Mesothelial cell of epicardium (in vitro differentiated cells): Measurements from ENCODE around the gene DPP7. TPM values are rescaled to one million over a fixed set of nuclear protein-coding genes. Genes with fewer than 3 reads are reported as not detected.
A peak's percentile ranks its signal among the peaks of the same experiment; 100 is the strongest.
"Not testable (repeated sequence)": the region's sequence is repeated elsewhere in the genome, so short reads cannot be mapped to it uniquely, and the experiment has no call there.

Experiments used
- DNase-seq, 2 experiments: peaks; one replicate each; pipeline ENCODE4 v3.0.0; 2021; ENCODE audit warnings: low spot score in 2 of 2; ENCODE audit not compliant: unreplicated experiment in 2 of 2
- H3K27ac Mint-ChIP-seq: 2 replicates; pipeline ENCODE4 v1.8.0; 2021; ENCODE audit warnings: mixed read lengths
- H3K27me3 Mint-ChIP-seq: 2 replicates; pipeline ENCODE4 v1.8.0; 2021; ENCODE audit warnings: low read depth, mixed read lengths
- H3K36me3 Mint-ChIP-seq: 2 replicates; pipeline ENCODE4 v1.8.0; 2021; ENCODE audit warnings: mixed read lengths
- H3K4me1 Mint-ChIP-seq: 2 replicates; pipeline ENCODE4 v1.8.0; 2021; ENCODE audit warnings: mixed read lengths
- H3K4me3 Mint-ChIP-seq: 2 replicates; pipeline ENCODE4 v1.8.0; 2021; ENCODE audit warnings: mild to moderate bottlenecking, moderate library complexity, mixed read lengths
- H3K9me3 Mint-ChIP-seq: 2 replicates; pipeline ENCODE4 v1.8.0; 2021; ENCODE audit warnings: mixed read lengths
- total RNA-seq: library from RNA; stranded (reverse); gene quantifications from 3 replicates; pipeline ENCODE4 v1.2.1, GENCODE V29; 2021
- TF ChIP-seq, protein P1 (sequence below): fragments of 200-600 bp; sonication (generic); IDR thresholded peaks from one replicate; pipeline ENCODE4 v1.5.0; 2021; ENCODE audit warnings: antibody characterized with exemption; ENCODE audit not compliant: unreplicated experiment

DPP7 gene
- total RNA-seq, 1 donor from 2014 or later, result 149 TPM

DNA sequence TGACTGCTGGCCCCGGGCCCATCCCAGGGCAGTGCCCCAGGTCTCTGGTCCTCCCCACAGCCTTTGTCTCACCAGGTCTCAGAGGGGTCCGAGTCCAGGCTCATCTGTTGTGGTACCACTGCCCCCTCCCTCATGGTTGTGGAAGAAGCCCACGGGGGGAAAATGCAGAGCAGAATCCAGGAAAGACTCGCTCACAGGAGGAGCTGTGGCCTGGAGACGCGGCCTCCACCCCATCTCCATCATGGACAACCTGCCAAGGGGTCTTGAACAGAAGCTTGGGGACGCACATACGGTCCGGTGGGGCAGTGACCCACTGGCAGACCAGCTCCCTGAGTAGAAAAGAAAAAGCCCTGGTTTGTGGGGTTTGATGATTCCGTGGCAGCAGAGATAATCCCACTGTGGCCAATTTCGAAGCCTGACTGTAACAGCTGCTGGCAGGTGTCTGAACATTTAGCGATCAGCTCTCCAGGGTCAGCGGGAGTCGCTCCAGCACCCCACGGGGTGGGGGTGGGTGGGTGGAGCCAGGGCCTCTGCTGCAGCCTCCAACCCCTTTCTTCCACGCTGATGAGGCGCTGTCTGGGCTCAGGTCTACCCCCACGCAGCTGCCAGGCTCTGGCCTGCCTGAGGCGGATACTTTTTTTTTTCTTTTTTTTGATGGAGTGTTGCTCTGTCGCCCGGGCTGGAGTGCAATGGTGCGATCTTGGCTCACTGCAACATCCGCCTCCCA lies 22.5 kb upstream of the DPP7 start:
- H3K9me3 Mint-ChIP-seq, result no peaks in the 10 kb centered on the region
- H3K4me3 Mint-ChIP-seq, result no peak overlapping the region
- H3K4me1 Mint-ChIP-seq, result no peaks in the 10 kb centered on the region
- peaks cover 86% of the 10 kb centered on the region for H3K27me3 Mint-ChIP-seq
- TF ChIP-seq, protein P1, sequence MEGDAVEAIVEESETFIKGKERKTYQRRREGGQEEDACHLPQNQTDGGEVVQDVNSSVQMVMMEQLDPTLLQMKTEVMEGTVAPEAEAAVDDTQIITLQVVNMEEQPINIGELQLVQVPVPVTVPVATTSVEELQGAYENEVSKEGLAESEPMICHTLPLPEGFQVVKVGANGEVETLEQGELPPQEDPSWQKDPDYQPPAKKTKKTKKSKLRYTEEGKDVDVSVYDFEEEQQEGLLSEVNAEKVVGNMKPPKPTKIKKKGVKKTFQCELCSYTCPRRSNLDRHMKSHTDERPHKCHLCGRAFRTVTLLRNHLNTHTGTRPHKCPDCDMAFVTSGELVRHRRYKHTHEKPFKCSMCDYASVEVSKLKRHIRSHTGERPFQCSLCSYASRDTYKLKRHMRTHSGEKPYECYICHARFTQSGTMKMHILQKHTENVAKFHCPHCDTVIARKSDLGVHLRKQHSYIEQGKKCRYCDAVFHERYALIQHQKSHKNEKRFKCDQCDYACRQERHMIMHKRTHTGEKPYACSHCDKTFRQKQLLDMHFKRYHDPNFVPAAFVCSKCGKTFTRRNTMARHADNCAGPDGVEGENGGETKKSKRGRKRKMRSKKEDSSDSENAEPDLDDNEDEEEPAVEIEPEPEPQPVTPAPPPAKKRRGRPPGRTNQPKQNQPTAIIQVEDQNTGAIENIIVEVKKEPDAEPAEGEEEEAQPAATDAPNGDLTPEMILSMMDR, result no peak
- H3K36me3 Mint-ChIP-seq, result no peaks in the 10 kb centered on the region
- DNase-seq, result no peak
- H3K27ac Mint-ChIP-seq, result no peak overlapping the region

DNA sequence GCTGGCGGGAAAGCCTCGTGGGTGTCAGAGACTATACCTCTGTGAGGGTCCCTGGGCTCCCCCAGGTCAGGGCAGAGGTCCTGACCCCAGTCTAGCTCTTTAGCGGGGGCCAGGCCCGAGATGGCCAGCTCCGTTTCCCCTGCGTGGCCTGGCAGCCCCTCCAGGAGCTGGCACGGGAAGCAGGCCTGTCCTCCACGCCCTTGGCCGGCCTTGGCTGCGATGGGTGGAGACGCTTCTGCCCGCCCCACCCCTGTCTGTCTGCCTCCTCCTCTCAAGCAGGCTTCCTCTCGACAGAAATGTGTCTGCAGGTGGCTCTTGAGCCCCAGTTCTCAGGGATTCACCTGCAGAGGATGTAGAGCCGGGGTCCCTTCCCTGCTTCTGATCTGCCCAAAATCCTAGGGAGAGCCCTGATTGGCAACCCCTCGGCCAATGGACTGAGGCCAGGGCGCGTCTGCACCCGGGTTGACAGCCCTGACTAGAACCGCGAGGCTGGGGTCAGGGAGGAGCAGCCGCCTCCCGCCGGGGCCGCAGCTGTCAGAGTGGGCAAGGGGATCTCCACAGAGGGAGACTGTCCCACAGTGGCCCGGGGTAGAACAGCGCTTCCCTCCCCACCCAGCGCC lies 21.8 kb upstream of the DPP7 start:
- Mint-ChIP-seq H3K4me1 (no peaks in the 10 kb centered on the region), H3K9me3 (no peaks in the 10 kb centered on the region), H3K27ac (no peak overlapping the region), H3K4me3 (no peak overlapping the region), H3K36me3 (no peaks in the 10 kb centered on the region), H3K27me3 (peaks cover 80% of the 10 kb centered on the region)
- DNase-seq, result no peak
- TF ChIP-seq, protein P1, result no peak

DNA sequence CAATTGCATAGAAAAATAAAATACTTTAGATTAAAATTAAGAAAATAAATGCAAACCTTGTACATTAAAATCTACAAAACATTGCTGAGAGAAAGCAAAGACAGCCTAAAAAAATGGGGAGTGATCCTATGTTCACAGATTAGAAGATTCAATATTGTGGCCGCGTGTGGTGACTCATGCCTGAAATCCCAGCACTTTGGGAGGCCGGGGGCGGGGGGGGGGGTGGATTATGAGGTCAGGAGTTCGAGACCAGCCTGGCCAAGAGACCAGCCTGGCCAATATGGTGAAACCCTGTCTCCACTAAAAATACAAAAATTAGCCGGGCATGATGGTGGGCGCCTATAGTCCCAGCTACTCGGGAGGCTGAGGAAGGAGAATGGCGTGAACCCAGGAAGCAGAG lies 20.6 kb upstream of the DPP7 start:
- H3K4me3 Mint-ChIP-seq, H3K4me1 Mint-ChIP-seq, DNase-seq, H3K9me3 Mint-ChIP-seq, H3K27ac Mint-ChIP-seq, H3K36me3 Mint-ChIP-seq: not testable (repeated sequence)
- H3K27me3 Mint-ChIP-seq, result peaks cover 70% of the 10 kb centered on the region

DNA sequence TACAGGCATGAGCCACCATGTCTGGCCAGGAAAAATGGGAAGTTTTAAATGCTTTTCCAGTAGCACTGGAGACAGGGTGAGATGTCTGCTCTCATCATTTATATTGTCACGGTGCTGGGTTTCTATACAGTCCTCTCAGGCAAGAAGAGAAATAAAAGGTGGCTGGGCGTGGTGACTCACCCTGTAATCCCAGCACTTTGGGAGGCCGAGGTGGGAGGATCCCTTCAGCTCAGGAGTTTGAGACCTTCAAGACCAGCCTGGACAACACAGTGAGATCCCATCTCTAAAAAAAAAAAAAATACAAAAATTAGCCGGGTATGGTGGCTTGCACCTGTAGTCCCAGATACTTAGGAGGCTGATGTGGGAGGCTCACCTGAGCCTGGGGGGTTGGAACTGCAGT lies 19.7 kb upstream of the DPP7 start:
- no peaks in the 10 kb centered on the region for H3K4me1 Mint-ChIP-seq
- no peak for DNase-seq
- H3K4me3 Mint-ChIP-seq, result no peak overlapping the region
- TF ChIP-seq, protein P1, result no peak
- peaks cover 61% of the 10 kb centered on the region for H3K27me3 Mint-ChIP-seq
- no peaks in the 10 kb centered on the region for H3K36me3 Mint-ChIP-seq
- no peak overlapping the region for H3K27ac Mint-ChIP-seq
- no peaks in the 10 kb centered on the region for H3K9me3 Mint-ChIP-seq

DNA sequence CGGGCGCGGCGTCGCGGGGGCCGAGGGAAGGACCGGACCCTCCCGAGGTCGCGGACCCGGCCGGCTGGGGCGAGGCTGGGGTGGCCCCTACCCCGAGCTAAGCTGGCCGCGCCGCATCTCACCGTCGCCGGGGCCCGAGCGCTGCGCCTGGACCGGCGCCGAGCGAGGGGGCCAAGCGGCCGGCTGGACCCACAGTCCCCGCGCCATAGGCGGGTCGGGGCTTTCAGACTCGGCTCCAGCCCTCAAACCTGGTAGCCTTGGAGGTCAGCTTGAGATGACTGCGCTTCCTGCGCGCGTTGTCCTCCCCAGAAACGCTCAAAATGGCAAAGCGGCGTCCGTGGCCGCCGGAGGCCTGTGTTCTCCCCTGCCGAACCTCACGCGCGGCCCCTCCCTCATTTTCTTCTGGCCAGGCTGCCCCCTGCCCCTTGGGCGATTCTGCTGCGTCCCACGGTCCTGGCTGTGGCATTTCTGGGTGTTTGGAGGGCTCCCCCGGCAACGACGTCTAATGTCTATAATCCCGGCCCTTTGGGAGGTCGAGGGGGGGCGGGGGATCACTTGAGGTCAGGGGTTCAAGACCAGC lies 15.7 kb upstream of the DPP7 start:
- peak overlapping the region; percentile 67 for H3K4me3 Mint-ChIP-seq
- H3K36me3 Mint-ChIP-seq, result peaks cover 2% of the 10 kb centered on the region
- H3K27ac Mint-ChIP-seq, result no peak overlapping the region
- H3K9me3 Mint-ChIP-seq, result no peaks in the 10 kb centered on the region
- peaks cover 25% of the 10 kb centered on the region for H3K27me3 Mint-ChIP-seq
- DNase-seq, result no peak
- TF ChIP-seq, protein P1, result no peak
- H3K4me1 Mint-ChIP-seq, result peaks cover 21% of the 10 kb centered on the region
